Measurements from ENCODE around the gene ARHGEF12.

DNA sequence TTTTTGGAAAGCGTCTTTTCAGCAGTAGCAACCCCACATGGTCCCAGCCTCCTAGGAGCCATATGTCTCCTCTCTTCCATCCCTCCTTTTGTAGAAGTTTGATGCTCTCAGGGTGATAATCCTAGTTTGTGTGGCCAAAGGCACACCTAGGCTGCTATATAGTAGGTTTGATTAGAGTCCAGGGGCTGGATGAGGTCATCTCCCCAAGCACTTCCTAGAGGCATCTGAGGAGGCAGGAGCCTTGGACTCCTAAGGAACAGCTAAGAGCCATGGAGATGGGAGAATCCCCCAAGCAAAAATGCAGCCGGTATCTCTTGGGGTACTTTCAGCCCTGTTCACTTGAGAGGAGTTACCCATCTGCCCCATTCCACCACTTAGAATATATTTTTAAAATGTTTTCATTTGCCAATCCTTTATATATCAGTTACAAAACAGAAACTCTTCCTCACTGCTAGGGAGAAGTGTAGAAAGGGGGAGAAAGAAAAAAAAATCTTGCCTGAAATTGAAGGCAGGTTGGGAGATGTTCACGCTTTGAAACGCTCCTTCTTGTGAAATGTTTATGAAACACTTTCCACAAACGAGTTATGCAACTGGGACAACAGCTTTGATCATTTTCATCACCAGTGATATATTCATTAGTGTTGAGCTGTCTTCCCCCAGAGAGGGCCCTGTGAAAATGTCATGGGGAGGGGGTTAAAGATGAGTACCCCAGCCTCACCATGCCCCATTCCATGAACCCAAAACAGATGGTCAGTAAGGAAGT is 43.0 kb upstream of the ARHGEF12 start:
- no peak for TF ChIP-seq SP1 (IDR thresholded peaks at IDR 0.05)
- no peak for TF ChIP-seq TARDBP (IDR thresholded peaks at IDR 0.05)
- no peak for TF ChIP-seq FOXM1 (IDR thresholded peaks at IDR 0.05; ENCODE audit: borderline replicate concordance)
- TF ChIP-seq ELF4 (IDR thresholded peaks at IDR 0.05), result no peak
- no peak for TF ChIP-seq L3MBTL2 (conservative IDR thresholded peaks at IDR 0.05)
- TF ChIP-seq LEF1 (IDR thresholded peaks at IDR 0.05; ENCODE audit: borderline replicate concordance), result no peak
- no peak for TF ChIP-seq FOXK2 (IDR thresholded peaks at IDR 0.05)
